ENCODE data around the gene GON7.

- TF ChIP-seq CTCF (IDR thresholded peaks at IDR 0.05; ENCODE audit: low read depth, low read length, poor library complexity, severe bottlenecking) (no peak), EZH2phosphoT487 (IDR thresholded peaks at IDR 0.05; ENCODE audit: borderline replicate concordance, low read length) (no peak)
These were observed 23.7 kb upstream of the GON7 start for GRCh38 chr14:93230539-93230938.

Measured in DOHH2 (cell line).